HG03196 (cell line): ENCODE measurements around the gene PRRT1.
"Not testable (repeated sequence)": the region's sequence is repeated elsewhere in the genome, so short reads cannot be mapped to it uniquely, and the experiment has no call there.

Source experiments
- ATAC-seq: cut with Tn5 transposase; IDR thresholded peaks from one replicate; pipeline ENCODE4 v1.9.1; 2021; ENCODE audit not compliant: unreplicated experiment

The PRRT1 gene

GRCh38 chr6:32105433-32105832 lies 46.3 kb downstream of the PRRT1 start:
- no peak for ATAC-seq

- ATAC-seq: no peak
Observed at GRCh38 chr6:32102255-32102654, 49.5 kb downstream of the PRRT1 start.

DNA sequence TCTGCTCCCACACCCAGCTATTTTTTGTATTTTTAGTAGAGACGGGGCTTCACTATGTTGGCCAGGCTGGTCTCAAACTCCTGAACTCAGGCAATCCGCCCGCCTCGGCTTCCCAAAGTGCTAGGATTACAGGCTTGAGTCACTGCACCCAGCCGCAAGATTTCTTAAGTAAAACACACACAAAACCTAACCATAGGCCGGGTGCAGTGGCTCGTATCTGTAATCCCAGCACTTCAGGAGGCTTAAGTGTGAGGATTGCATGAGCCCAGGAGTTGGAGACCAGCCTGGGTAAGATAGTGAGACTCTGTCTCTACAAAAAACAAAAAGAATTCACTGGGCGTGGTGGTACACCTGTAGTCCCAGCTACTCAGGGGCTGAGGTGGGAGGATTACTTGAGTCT lies 51.5 kb downstream of the PRRT1 start:
- not testable (repeated sequence) for ATAC-seq
